GM23338 (cell line): ENCODE data around the gene MAD2L2. TPM values are rescaled to one million over a fixed set of nuclear protein-coding genes. Genes with fewer than 3 reads are reported as not detected.

Experiments used
- ATAC-seq: fragments of 200-7000 bp; cut with Tn5 transposase; 3 replicates; pipeline ENCODE4 v1.9.1; 2020
- DNase-seq: peaks from one replicate; pipeline ENCODE4 v3.0.0-alpha.2; 2015; ENCODE audit warnings: low spot score
- H2AFZ ChIP-seq: fragments of 200-600 bp; sonication (generic); 2 replicates; pipeline ENCODE4 v1.8.0; 2016; ENCODE audit warnings: antibody characterized with exemption, mild to moderate bottlenecking, moderate library complexity
- H3F3A ChIP-seq: fragments of 200-600 bp; sonication (generic); replicated peaks from 2 replicates; pipeline ENCODE4 v1.8.0; 2017; ENCODE audit warnings: antibody characterized with exemption, mixed run types, low read depth
- H3K27ac ChIP-seq: fragments of 200-600 bp; sonication (generic); 2 replicates; pipeline ENCODE4 v1.6.1; 2016; ENCODE audit warnings: low read depth
- H3K27me3 ChIP-seq: fragments of 200-600 bp; sonication (generic); 2 replicates; pipeline ENCODE4 v1.8.0; 2016; ENCODE audit warnings: mild to moderate bottlenecking, mixed run types, moderate library complexity; ENCODE audit not compliant: insufficient read depth
- H3K36me3 ChIP-seq: fragments of 200-600 bp; sonication (generic); 2 replicates; pipeline ENCODE4 v1.8.0; 2016; ENCODE audit warnings: mild to moderate bottlenecking; ENCODE audit not compliant: insufficient read depth
- H3K4me1 ChIP-seq: fragments of 200-600 bp; sonication (generic); 2 replicates; pipeline ENCODE4 v1.8.0; 2016; ENCODE audit warnings: mild to moderate bottlenecking, moderate library complexity; ENCODE audit not compliant: insufficient read depth
- H3K4me2 ChIP-seq: fragments of 200-600 bp; sonication (generic); 2 replicates; pipeline ENCODE4 v1.7.1; 2017; ENCODE audit warnings: mixed run types
- H3K4me3 ChIP-seq: fragments of 200-600 bp; sonication (generic); 2 replicates; pipeline ENCODE4 v1.6.1; 2016; ENCODE audit warnings: mixed run types
- H3K79me2 ChIP-seq: fragments of 200-600 bp; sonication (generic); replicated peaks from 2 replicates; pipeline ENCODE4 v1.8.0; 2017; ENCODE audit warnings: mild to moderate bottlenecking; ENCODE audit not compliant: insufficient read depth
- H3K9me2 ChIP-seq: fragments of 200-600 bp; sonication (generic); 2 replicates; pipeline ENCODE4 v1.8.0; 2017; ENCODE audit not compliant: insufficient read depth
- H4K20me1 ChIP-seq: fragments of 200-600 bp; sonication (generic); replicated peaks from 2 replicates; pipeline ENCODE4 v1.8.0; 2017; ENCODE audit warnings: mild to moderate bottlenecking; ENCODE audit not compliant: insufficient read depth
- H3K27ac Mint-ChIP-seq: 2 replicates; pipeline ENCODE4 v1.8.0; 2020; ENCODE audit warnings: inconsistent platforms, mild to moderate bottlenecking, moderate library complexity, mixed read lengths
- H3K27me3 Mint-ChIP-seq: 3 replicates; pipeline ENCODE4 v1.8.0; 2022; ENCODE audit warnings: low read depth, mild to moderate bottlenecking, moderate library complexity, mixed read lengths, inconsistent platforms; ENCODE audit not compliant: insufficient read depth, poor library complexity
- H3K36me3 Mint-ChIP-seq: 3 replicates; pipeline ENCODE4 v1.8.0; 2021; ENCODE audit warnings: low read depth, mild to moderate bottlenecking, inconsistent platforms, moderate library complexity, mixed read lengths
- H3K4me1 Mint-ChIP-seq: 3 replicates; pipeline ENCODE4 v1.8.0; 2020; ENCODE audit warnings: mild to moderate bottlenecking, inconsistent platforms, mixed read lengths
- H3K4me3 Mint-ChIP-seq: 3 replicates; pipeline ENCODE4 v1.8.0; 2021; ENCODE audit warnings: moderate library complexity, mild to moderate bottlenecking, inconsistent platforms, mixed read lengths
- H3K9me3 Mint-ChIP-seq: 3 replicates; pipeline ENCODE4 v1.8.0; 2020; ENCODE audit warnings: moderate library complexity, mild to moderate bottlenecking, inconsistent platforms, mixed read lengths
- CREB1 ChIP-seq: fragments of 250-450 bp; sonication (Bioruptor Pico); IDR thresholded peaks from 2 replicates; pipeline ENCODE4 v1.5.0; 2020; ENCODE audit warnings: low read depth, mild to moderate bottlenecking, moderate library complexity
- EZH2 ChIP-seq: fragments of 200-600 bp; sonication (generic); IDR thresholded peaks from one replicate; pipeline ENCODE4 v1.8.0; 2017; ENCODE audit warnings: antibody characterized with exemption, mild to moderate bottlenecking, low read depth; ENCODE audit not compliant: unreplicated experiment
- EZH2phosphoT487 ChIP-seq: fragments of 200-600 bp; sonication (generic); IDR thresholded peaks from one replicate; pipeline ENCODE4 v1.8.1; 2018; ENCODE audit warnings: antibody characterized with exemption; ENCODE audit not compliant: unreplicated experiment
- NANOG ChIP-seq: IDR thresholded peaks from 2 replicates; pipeline ENCODE4 v1.6.1; 2016; ENCODE audit warnings: antibody characterized with exemption, borderline replicate concordance
- POLR2AphosphoS5 ChIP-seq: IDR thresholded peaks from 2 replicates; pipeline ENCODE4 v1.6.1; 2016; ENCODE audit warnings: antibody characterized with exemption, low read depth
- STAT1 ChIP-seq: IDR thresholded peaks from one replicate; pipeline ENCODE4 v1.6.1; 2016; ENCODE audit warnings: antibody characterized with exemption; ENCODE audit not compliant: unreplicated experiment
- ZNF114 ChIP-seq: fragments of 250-450 bp; sonication (Bioruptor Pico); IDR thresholded peaks from 2 replicates; pipeline ENCODE4 v1.5.0; 2020; ENCODE audit warnings: mild to moderate bottlenecking, moderate library complexity
- ZNF331 ChIP-seq: fragments of 250-450 bp; sonication (Bioruptor Pico); IDR thresholded peaks from 2 replicates; pipeline ENCODE4 v1.5.0; 2020; ENCODE audit warnings: low read depth, mild to moderate bottlenecking, moderate library complexity
- polyA plus RNA-seq: library from polyadenylated mRNA; unstranded; fragments of >200 nt; fragmentation: Nextera tagmentation; extraction: Ambion mirVana; gene quantifications from 2 replicates; pipeline ENCODE4 v1.2.1, GENCODE V29; 2016
- total RNA-seq: library from RNA; depleted of rRNA; stranded (reverse); fragments of >200 nt; shearing (Covaris generic); gene quantifications from 2 replicates; pipeline ENCODE4 v1.2.3, GENCODE V29; 2014
- TF ChIP-seq, protein P1 (sequence below): IDR thresholded peaks from one replicate; pipeline ENCODE4 v1.6.1; 2018; ENCODE audit warnings: antibody characterized with exemption; ENCODE audit not compliant: unreplicated experiment
- TF ChIP-seq, protein P2 (sequence below): fragments of 250-450 bp; sonication (Bioruptor Pico); IDR thresholded peaks from 2 replicates; pipeline ENCODE4 v1.5.0; 2020; ENCODE audit warnings: mild to moderate bottlenecking, moderate library complexity
- TF ChIP-seq, protein P3 (sequence below), 2 experiments: fragments of 200-600 bp in 1 of 2; sonication (generic) in 1 of 2; conservative IDR thresholded peaks; 2 replicates each; pipeline versions ENCODE4 v1.5.1 to v1.6.1; 2016 to 2017; ENCODE audit warnings: antibody characterized with exemption in 2 of 2, low read depth in 2 of 2, mild to moderate bottlenecking in 2 of 2, moderate library complexity in 1 of 2
- TF ChIP-seq, protein P4 (sequence below): IDR thresholded peaks from 2 replicates; pipeline ENCODE4 v1.6.1; 2016; ENCODE audit warnings: antibody characterized with exemption

MAD2L2 gene
- total and polyA plus RNA-seq, 2 experiments from 2014 or later: 498 to 552 TPM

DNA sequence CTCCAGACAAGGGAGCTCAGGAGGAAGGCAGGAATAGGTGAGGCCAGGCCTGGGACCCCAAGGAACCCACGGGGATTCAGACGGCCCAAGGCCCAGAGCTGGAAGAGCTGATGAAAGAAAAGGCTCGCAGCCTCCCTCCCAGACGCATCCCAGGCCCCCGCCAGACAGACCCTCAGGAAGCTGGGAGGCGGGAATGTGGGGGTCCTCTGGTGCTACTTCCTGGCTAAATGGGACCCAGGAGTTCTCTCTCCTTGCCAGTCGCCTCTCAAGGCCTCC, 27.1 kb downstream of the MAD2L2 start:
- peaks cover 24% of the 10 kb centered on the region for H3F3A ChIP-seq
- H3K4me1 ChIP-seq: peaks cover 33% of the 10 kb centered on the region
- H3K27me3 Mint-ChIP-seq: peaks cover 24% of the 10 kb centered on the region
- peak; percentile 34 for DNase-seq
- peaks cover 14% of the 10 kb centered on the region; the same call in 2 of the 3 replicates for H3K36me3 Mint-ChIP-seq
- no peaks in the 10 kb centered on the region; the same call in 2 of the 3 replicates for H3K9me3 Mint-ChIP-seq
- peaks cover 11% of the 10 kb centered on the region; the same call in 1 of the 2 replicates for H3K36me3 ChIP-seq
- H3K4me1 Mint-ChIP-seq: peaks cover 38% of the 10 kb centered on the region
- H3K27ac ChIP-seq: no peak overlapping the region
- peak overlapping the region; percentile 77 for H3K4me3 ChIP-seq
- peak overlapping the region; percentile 77 for H3K4me3 Mint-ChIP-seq
- ATAC-seq: peak; percentile 1
- H3K9me2 ChIP-seq: no peaks in the 10 kb centered on the region
- no peak overlapping the region for H3K27ac Mint-ChIP-seq
- TF ChIP-seq, protein P1, sequence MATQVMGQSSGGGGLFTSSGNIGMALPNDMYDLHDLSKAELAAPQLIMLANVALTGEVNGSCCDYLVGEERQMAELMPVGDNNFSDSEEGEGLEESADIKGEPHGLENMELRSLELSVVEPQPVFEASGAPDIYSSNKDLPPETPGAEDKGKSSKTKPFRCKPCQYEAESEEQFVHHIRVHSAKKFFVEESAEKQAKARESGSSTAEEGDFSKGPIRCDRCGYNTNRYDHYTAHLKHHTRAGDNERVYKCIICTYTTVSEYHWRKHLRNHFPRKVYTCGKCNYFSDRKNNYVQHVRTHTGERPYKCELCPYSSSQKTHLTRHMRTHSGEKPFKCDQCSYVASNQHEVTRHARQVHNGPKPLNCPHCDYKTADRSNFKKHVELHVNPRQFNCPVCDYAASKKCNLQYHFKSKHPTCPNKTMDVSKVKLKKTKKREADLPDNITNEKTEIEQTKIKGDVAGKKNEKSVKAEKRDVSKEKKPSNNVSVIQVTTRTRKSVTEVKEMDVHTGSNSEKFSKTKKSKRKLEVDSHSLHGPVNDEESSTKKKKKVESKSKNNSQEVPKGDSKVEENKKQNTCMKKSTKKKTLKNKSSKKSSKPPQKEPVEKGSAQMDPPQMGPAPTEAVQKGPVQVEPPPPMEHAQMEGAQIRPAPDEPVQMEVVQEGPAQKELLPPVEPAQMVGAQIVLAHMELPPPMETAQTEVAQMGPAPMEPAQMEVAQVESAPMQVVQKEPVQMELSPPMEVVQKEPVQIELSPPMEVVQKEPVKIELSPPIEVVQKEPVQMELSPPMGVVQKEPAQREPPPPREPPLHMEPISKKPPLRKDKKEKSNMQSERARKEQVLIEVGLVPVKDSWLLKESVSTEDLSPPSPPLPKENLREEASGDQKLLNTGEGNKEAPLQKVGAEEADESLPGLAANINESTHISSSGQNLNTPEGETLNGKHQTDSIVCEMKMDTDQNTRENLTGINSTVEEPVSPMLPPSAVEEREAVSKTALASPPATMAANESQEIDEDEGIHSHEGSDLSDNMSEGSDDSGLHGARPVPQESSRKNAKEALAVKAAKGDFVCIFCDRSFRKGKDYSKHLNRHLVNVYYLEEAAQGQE: no peak
- TF ChIP-seq ZNF114 (CRISPR knock-in tag) (no peak), POLR2AphosphoS5 (no peak), NANOG (no peak), CREB1 (CRISPR knock-in tag) (no peak), EZH2phosphoT487 (no peak), STAT1 (no peak), ZNF331 (CRISPR knock-in tag) (no peak), EZH2 (no peak)
- TF ChIP-seq, protein P2, sequence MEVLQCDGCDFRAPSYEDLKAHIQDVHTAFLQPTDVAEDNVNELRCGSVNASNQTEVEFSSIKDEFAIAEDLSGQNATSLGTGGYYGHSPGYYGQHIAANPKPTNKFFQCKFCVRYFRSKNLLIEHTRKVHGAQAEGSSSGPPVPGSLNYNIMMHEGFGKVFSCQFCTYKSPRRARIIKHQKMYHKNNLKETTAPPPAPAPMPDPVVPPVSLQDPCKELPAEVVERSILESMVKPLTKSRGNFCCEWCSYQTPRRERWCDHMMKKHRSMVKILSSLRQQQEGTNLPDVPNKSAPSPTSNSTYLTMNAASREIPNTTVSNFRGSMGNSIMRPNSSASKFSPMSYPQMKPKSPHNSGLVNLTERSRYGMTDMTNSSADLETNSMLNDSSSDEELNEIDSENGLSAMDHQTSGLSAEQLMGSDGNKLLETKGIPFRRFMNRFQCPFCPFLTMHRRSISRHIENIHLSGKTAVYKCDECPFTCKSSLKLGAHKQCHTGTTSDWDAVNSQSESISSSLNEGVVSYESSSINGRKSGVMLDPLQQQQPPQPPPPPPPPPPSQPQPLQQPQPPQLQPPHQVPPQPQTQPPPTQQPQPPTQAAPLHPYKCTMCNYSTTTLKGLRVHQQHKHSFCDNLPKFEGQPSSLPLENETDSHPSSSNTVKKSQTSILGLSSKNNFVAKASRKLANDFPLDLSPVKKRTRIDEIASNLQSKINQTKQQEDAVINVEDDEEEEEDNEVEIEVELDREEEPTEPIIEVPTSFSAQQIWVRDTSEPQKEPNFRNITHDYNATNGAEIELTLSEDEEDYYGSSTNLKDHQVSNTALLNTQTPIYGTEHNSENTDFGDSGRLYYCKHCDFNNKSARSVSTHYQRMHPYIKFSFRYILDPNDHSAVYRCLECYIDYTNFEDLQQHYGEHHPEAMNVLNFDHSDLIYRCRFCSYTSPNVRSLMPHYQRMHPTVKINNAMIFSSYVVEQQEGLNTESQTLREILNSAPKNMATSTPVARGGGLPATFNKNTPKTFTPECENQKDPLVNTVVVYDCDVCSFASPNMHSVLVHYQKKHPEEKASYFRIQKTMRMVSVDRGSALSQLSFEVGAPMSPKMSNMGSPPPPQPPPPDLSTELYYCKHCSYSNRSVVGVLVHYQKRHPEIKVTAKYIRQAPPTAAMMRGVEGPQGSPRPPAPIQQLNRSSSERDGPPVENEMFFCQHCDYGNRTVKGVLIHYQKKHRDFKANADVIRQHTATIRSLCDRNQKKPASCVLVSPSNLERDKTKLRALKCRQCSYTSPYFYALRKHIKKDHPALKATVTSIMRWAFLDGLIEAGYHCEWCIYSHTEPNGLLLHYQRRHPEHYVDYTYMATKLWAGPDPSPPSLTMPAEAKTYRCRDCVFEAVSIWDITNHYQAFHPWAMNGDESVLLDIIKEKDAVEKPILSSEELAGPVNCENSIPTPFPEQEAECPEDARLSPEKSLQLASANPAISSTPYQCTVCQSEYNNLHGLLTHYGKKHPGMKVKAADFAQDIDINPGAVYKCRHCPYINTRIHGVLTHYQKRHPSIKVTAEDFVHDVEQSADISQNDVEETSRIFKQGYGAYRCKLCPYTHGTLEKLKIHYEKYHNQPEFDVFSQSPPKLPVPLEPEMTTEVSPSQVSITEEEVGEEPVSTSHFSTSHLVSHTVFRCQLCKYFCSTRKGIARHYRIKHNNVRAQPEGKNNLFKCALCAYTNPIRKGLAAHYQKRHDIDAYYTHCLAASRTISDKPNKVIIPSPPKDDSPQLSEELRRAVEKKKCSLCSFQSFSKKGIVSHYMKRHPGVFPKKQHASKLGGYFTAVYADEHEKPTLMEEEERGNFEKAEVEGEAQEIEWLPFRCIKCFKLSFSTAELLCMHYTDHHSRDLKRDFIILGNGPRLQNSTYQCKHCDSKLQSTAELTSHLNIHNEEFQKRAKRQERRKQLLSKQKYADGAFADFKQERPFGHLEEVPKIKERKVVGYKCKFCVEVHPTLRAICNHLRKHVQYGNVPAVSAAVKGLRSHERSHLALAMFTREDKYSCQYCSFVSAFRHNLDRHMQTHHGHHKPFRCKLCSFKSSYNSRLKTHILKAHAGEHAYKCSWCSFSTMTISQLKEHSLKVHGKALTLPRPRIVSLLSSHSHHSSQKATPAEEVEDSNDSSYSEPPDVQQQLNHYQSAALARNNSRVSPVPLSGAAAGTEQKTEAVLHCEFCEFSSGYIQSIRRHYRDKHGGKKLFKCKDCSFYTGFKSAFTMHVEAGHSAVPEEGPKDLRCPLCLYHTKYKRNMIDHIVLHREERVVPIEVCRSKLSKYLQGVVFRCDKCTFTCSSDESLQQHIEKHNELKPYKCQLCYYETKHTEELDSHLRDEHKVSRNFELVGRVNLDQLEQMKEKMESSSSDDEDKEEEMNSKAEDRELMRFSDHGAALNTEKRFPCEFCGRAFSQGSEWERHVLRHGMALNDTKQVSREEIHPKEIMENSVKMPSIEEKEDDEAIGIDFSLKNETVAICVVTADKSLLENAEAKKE (CRISPR knock-in tag): no peak
- TF ChIP-seq, protein P3, sequence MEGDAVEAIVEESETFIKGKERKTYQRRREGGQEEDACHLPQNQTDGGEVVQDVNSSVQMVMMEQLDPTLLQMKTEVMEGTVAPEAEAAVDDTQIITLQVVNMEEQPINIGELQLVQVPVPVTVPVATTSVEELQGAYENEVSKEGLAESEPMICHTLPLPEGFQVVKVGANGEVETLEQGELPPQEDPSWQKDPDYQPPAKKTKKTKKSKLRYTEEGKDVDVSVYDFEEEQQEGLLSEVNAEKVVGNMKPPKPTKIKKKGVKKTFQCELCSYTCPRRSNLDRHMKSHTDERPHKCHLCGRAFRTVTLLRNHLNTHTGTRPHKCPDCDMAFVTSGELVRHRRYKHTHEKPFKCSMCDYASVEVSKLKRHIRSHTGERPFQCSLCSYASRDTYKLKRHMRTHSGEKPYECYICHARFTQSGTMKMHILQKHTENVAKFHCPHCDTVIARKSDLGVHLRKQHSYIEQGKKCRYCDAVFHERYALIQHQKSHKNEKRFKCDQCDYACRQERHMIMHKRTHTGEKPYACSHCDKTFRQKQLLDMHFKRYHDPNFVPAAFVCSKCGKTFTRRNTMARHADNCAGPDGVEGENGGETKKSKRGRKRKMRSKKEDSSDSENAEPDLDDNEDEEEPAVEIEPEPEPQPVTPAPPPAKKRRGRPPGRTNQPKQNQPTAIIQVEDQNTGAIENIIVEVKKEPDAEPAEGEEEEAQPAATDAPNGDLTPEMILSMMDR (conservative IDR thresholded peaks at IDR 0.05; ENCODE audit: low read depth in 2 of 2): no peak
- TF ChIP-seq, protein P4, sequence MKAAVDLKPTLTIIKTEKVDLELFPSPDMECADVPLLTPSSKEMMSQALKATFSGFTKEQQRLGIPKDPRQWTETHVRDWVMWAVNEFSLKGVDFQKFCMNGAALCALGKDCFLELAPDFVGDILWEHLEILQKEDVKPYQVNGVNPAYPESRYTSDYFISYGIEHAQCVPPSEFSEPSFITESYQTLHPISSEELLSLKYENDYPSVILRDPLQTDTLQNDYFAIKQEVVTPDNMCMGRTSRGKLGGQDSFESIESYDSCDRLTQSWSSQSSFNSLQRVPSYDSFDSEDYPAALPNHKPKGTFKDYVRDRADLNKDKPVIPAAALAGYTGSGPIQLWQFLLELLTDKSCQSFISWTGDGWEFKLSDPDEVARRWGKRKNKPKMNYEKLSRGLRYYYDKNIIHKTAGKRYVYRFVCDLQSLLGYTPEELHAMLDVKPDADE: no peak
- H3K4me2 ChIP-seq: peak overlapping the region; percentile 93
- H2AFZ ChIP-seq: no peak overlapping the region
- H4K20me1 ChIP-seq: peaks cover 7% of the 10 kb centered on the region; the same call in 1 of the 2 replicates
- no peaks in the 10 kb centered on the region for H3K27me3 ChIP-seq
- peaks cover 20% of the 10 kb centered on the region for H3K79me2 ChIP-seq
